Neural cell (in vitro differentiated cells): ENCODE measurements around the gene TNFAIP3.

ENCODE experiments used
- EZH2 ChIP-seq: fragments of 200-600, 300-800 bp; shearing (Covaris generic), sonication (generic); IDR thresholded peaks from 2 replicates; pipeline ENCODE4 v1.6.1; 2014; ENCODE audit warnings: antibody characterized with exemption, low read length, borderline replicate concordance, mild to moderate bottlenecking; ENCODE audit not compliant: insufficient read depth, poor library complexity, severe bottlenecking
- MXI1 ChIP-seq: fragments of 450-650 bp; conservative IDR thresholded peaks from 2 replicates; pipeline ENCODE4 v1.6.1; 2014; ENCODE audit warnings: antibody characterized with exemption, mild to moderate bottlenecking; ENCODE audit not compliant: poor library complexity, severe bottlenecking
- POLR2AphosphoS5 ChIP-seq: IDR thresholded peaks from 2 replicates; pipeline ENCODE4 v1.6.1; 2012
- RAD21 ChIP-seq: fragments of 450-650 bp; conservative IDR thresholded peaks from 2 replicates; pipeline ENCODE4 v1.6.1; 2014; ENCODE audit warnings: antibody characterized with exemption, mild to moderate bottlenecking, moderate library complexity
- TAF1 ChIP-seq: IDR thresholded peaks from 2 replicates; pipeline ENCODE4 v1.6.1; 2012; ENCODE audit warnings: low read depth
- TF ChIP-seq, protein P1 (sequence below): fragments of 450-650 bp; IDR thresholded peaks from 2 replicates; pipeline ENCODE4 v1.5.1; 2014; ENCODE audit warnings: antibody characterized with exemption, mild to moderate bottlenecking, moderate library complexity; ENCODE audit not compliant: poor library complexity, severe bottlenecking
- TF ChIP-seq, protein P2 (sequence below): IDR thresholded peaks from 2 replicates; pipeline ENCODE4 v1.6.1; 2012; ENCODE audit warnings: borderline replicate concordance

DNA sequence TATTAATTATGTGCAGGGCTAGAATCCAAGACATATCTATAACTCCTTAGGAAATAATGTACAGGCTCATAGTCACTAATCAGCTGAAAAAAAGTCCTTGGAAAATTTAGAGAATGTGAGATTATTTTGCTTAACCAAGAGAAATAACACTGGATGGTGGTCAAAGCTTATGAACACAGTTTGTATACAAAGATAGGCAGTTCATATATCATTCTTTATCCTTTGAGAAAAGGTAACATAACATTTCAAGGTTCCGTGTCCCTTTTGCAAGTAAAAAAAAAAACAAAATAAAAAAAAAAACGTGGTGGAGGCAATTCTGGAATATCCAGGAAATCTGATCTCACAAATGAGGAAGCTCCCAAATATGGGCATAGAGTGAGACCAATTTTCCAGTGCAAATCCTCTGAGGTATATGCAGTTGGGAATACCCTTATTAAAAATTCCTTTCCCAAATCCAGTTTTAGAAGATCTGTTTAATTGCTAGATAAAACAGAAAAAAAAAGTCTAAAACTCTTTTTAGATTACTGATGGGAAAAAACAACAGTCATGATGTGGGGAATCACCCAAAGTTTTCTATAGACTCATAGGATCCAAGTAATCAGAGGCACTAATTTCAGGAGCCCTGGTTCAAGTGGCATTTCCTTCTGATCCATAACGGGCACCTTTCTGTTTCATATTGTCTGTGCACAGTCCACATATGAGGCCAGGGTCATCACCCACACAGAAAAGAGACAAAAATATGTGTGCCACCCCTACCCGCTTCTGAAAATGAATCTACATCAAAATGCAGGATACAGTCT lies 17.7 kb upstream of the TNFAIP3 start:
- TF ChIP-seq, protein P1, sequence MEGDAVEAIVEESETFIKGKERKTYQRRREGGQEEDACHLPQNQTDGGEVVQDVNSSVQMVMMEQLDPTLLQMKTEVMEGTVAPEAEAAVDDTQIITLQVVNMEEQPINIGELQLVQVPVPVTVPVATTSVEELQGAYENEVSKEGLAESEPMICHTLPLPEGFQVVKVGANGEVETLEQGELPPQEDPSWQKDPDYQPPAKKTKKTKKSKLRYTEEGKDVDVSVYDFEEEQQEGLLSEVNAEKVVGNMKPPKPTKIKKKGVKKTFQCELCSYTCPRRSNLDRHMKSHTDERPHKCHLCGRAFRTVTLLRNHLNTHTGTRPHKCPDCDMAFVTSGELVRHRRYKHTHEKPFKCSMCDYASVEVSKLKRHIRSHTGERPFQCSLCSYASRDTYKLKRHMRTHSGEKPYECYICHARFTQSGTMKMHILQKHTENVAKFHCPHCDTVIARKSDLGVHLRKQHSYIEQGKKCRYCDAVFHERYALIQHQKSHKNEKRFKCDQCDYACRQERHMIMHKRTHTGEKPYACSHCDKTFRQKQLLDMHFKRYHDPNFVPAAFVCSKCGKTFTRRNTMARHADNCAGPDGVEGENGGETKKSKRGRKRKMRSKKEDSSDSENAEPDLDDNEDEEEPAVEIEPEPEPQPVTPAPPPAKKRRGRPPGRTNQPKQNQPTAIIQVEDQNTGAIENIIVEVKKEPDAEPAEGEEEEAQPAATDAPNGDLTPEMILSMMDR, result no peak
- TF ChIP-seq, protein P2, sequence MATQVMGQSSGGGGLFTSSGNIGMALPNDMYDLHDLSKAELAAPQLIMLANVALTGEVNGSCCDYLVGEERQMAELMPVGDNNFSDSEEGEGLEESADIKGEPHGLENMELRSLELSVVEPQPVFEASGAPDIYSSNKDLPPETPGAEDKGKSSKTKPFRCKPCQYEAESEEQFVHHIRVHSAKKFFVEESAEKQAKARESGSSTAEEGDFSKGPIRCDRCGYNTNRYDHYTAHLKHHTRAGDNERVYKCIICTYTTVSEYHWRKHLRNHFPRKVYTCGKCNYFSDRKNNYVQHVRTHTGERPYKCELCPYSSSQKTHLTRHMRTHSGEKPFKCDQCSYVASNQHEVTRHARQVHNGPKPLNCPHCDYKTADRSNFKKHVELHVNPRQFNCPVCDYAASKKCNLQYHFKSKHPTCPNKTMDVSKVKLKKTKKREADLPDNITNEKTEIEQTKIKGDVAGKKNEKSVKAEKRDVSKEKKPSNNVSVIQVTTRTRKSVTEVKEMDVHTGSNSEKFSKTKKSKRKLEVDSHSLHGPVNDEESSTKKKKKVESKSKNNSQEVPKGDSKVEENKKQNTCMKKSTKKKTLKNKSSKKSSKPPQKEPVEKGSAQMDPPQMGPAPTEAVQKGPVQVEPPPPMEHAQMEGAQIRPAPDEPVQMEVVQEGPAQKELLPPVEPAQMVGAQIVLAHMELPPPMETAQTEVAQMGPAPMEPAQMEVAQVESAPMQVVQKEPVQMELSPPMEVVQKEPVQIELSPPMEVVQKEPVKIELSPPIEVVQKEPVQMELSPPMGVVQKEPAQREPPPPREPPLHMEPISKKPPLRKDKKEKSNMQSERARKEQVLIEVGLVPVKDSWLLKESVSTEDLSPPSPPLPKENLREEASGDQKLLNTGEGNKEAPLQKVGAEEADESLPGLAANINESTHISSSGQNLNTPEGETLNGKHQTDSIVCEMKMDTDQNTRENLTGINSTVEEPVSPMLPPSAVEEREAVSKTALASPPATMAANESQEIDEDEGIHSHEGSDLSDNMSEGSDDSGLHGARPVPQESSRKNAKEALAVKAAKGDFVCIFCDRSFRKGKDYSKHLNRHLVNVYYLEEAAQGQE, result no peak
- TF ChIP-seq RAD21, result no peak
- no peak for TF ChIP-seq MXI1
- TF ChIP-seq EZH2, result no peak
- TF ChIP-seq POLR2AphosphoS5, result no peak
- no peak for TF ChIP-seq TAF1
